Lower lobe of right lung (tissue), 2 donors: ENCODE data around the gene LLCFC1. TPM values are rescaled to one million over a fixed set of nuclear protein-coding genes. Genes with fewer than 3 reads are reported as not detected.

Experiments
- ATAC-seq, 2 donors: fragments of 200-7000 bp; cut with Tn5 transposase; one replicate each; pipeline ENCODE4 v1.9.1; 2020 to 2022; ENCODE audit warnings: mild to moderate bottlenecking in 2 of 2, moderate library complexity in 2 of 2
- DNase-seq: peaks from one replicate; pipeline ENCODE4 v3.0.0-alpha.2; 2020
- H3K27ac ChIP-seq: fragments of 200-600 bp; one replicate; pipeline ENCODE4 v1.8.0; 2022
- H3K27me3 ChIP-seq: fragments of 200-600 bp; one replicate; pipeline ENCODE4 v1.8.0; 2022; ENCODE audit warnings: low read depth
- H3K36me3 ChIP-seq: fragments of 200-600 bp; one replicate; pipeline ENCODE4 v1.8.0; 2022; ENCODE audit warnings: mild to moderate bottlenecking
- H3K4me1 ChIP-seq: fragments of 200-600 bp; one replicate; pipeline ENCODE4 v1.8.0; 2022
- H3K4me3 ChIP-seq: fragments of 200-600 bp; one replicate; pipeline ENCODE4 v1.8.0; 2022; ENCODE audit warnings: mild to moderate bottlenecking
- H3K9me3 ChIP-seq: fragments of 200-600 bp; one replicate; pipeline ENCODE4 v1.8.0; 2022
- intact Hi-C: fragments of 100-400 bp; cut with DNase I; formaldehyde crosslinking; loops from one replicate; pipeline ENCODE4 v1.11.0; 2022
- total RNA-seq: library from RNA; stranded (reverse); fragmentation: NEBNext Ultra II Directional; extraction: Animal tissue kit (Norgen Biotek cat#: 25700); gene quantifications from one replicate; pipeline ENCODE4 v1.2.1, GENCODE V29; 2021
- TF ChIP-seq, protein P1 (sequence below): fragments of 200-600 bp; IDR thresholded peaks from one replicate; pipeline ENCODE4 v1.8.0; 2022; ENCODE audit warnings: antibody characterized with exemption, mild to moderate bottlenecking
- donor health status: DM: no; HTN: yes; CAD: no; lungs with severe emphysema.

The LLCFC1 gene
- total RNA-seq, 1 donor from 2014 or later, result not detected

DNA sequence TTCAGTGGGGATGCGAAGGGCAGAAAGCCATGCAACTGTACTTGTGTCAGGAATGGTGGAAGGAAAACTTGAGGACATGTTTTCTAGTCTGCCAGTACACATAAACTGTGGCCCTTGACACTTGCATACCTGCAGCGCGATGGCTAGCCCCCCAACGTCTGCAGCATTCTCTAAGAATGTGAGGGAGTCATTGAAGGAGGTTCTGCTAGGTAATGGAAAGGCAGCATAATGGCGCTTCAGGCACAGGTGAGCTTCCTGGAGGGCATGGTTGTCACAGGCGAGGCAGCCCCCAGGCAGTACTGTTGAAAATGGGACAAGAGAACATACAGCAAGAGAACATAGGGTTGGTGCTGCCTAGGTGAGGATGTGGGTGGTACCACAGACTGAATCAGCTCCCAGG lies 3.5 kb downstream of the LLCFC1 start:
- intact Hi-C loops, result no loop called here
- no peaks in the 10 kb centered on the region for H3K4me1 ChIP-seq
- H3K27ac ChIP-seq, result no peak overlapping the region
- ATAC-seq, result no peak
- H3K4me3 ChIP-seq, result no peak overlapping the region
- DNase-seq, result no peak
- H3K36me3 ChIP-seq, result no peaks in the 10 kb centered on the region
- TF ChIP-seq, protein P1, sequence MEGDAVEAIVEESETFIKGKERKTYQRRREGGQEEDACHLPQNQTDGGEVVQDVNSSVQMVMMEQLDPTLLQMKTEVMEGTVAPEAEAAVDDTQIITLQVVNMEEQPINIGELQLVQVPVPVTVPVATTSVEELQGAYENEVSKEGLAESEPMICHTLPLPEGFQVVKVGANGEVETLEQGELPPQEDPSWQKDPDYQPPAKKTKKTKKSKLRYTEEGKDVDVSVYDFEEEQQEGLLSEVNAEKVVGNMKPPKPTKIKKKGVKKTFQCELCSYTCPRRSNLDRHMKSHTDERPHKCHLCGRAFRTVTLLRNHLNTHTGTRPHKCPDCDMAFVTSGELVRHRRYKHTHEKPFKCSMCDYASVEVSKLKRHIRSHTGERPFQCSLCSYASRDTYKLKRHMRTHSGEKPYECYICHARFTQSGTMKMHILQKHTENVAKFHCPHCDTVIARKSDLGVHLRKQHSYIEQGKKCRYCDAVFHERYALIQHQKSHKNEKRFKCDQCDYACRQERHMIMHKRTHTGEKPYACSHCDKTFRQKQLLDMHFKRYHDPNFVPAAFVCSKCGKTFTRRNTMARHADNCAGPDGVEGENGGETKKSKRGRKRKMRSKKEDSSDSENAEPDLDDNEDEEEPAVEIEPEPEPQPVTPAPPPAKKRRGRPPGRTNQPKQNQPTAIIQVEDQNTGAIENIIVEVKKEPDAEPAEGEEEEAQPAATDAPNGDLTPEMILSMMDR, result no peak
- no peaks in the 10 kb centered on the region for H3K27me3 ChIP-seq
- H3K9me3 ChIP-seq, result no peaks in the 10 kb centered on the region

DNA sequence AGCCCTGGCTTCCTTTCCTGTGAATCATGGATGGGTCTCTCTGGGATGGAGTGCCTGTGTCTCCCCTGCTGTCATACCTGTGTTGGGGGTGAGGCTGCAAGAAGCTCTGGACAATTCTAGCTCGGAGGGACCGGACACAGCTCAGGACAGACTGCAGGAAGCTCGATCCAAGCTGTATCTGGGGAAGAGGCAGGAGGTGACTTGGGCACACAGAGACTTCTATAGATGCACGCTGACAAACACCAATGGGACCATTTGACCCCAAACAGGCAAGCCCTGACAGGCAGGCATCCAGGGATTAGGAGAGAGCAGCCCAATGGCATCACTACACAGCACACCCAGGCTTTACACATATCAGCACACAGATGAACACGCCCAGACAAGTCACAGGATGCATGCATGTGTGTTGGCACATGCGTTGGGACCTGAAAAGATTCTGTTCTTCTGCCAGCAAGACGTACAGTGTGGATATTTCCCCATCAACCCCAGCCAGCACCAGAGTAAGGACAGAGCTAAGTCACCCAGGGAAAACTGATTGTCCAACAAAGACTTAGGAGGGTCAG lies 4.5 kb downstream of the LLCFC1 start:
- ATAC-seq (no peak), DNase-seq (no peak)
- Histone ChIP-seq H3K9me3 (no peaks in the 10 kb centered on the region), H3K4me1 (no peaks in the 10 kb centered on the region), H3K36me3 (no peaks in the 10 kb centered on the region), H3K27ac (no peak overlapping the region), H3K4me3 (no peak overlapping the region), H3K27me3 (no peaks in the 10 kb centered on the region)
- intact Hi-C loops, result no loop called here
- TF ChIP-seq, protein P1, result no peak

DNA sequence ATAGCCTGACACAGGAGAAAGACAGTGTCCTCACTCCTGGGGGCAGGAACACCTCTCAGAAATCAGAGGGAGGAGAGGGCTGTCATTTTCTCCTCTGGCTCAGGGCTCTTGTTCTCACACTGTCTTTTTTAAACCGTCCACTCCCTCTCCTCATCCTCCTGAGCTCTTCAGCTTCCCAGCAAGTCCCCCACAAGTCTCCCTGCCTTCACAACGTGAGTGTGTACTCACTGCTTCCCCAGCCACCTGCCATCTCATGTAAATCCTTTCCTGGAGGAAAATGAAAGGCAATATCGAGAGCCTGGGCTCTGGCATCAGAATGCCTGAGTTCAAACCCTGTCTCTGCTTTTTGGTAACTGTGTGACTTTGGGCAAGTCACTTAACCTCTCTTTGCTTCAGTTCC lies 5.7 kb downstream of the LLCFC1 start:
- Histone ChIP-seq H3K27me3 (no peaks in the 10 kb centered on the region), H3K4me1 (no peaks in the 10 kb centered on the region), H3K27ac (no peak overlapping the region), H3K36me3 (no peaks in the 10 kb centered on the region), H3K4me3 (no peak overlapping the region), H3K9me3 (no peaks in the 10 kb centered on the region)
- TF ChIP-seq, protein P1, result no peak
- DNase-seq, result no peak
- intact Hi-C loops, result no loop called here
- ATAC-seq, result no peak

DNA sequence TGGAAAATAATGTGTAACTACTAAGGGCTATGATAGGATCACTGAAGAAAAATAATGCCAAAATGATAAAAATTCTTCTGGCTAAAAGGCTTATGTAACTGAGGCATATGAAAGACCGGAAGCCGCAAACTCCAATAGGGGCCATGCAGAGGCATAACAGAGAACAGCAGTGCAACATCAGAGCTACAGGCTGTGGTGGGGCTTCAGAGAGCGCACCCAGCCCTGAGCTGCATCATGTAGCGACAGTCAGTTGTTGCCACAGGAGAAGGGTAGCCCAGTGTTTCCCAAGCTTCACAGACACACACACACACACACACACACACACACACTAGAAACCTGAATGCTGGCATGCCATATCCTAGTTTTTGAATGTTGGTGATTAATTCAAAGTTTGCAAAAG lies 9.3 kb downstream of the LLCFC1 start:
- DNase-seq (no peak), ATAC-seq (no peak)
- no peaks in the 10 kb centered on the region for H3K4me1 ChIP-seq
- TF ChIP-seq, protein P1, result no peak
- H3K4me3 ChIP-seq, result no peak overlapping the region
- no peaks in the 10 kb centered on the region for H3K9me3 ChIP-seq
- no peak overlapping the region for H3K27ac ChIP-seq
- no peaks in the 10 kb centered on the region for H3K27me3 ChIP-seq
- intact Hi-C loops, result no loop called here
- no peaks in the 10 kb centered on the region for H3K36me3 ChIP-seq

DNA sequence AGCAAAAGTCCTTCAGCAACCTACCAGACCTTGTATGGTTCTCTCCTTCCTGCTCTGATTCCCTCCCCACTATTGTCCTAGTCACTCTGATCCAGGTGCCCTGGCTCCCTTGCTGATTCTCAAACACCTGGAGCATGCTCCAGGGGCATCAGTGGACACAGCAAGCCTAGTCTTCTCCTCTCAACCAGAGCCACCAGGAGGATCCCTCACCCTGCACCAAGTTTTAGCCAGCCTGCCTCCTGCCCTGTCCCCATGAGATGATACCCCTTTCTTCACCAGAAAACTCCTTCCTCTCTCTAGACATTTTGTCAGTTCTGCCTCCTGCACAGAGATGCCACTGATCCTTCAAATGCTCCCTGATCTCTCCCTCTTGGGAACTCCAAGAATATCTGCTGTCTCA lies 11.0 kb downstream of the LLCFC1 start:
- no peaks in the 10 kb centered on the region for H3K9me3 ChIP-seq
- intact Hi-C loops, result no loop called here
- DNase-seq, result no peak
- no peaks in the 10 kb centered on the region for H3K27me3 ChIP-seq
- no peak overlapping the region for H3K27ac ChIP-seq
- no peaks in the 10 kb centered on the region for H3K4me1 ChIP-seq
- no peak for ATAC-seq
- H3K36me3 ChIP-seq, result no peaks in the 10 kb centered on the region
- TF ChIP-seq, protein P1, result no peak
- H3K4me3 ChIP-seq, result no peak overlapping the region
